Activated CD8-positive, alpha-beta memory T cell treated with anti-CD3 and anti-CD28 coated beads for 36 hours (primary cell): Measurements from ENCODE around the gene ITGB2. TPM values are rescaled to one million over a fixed set of nuclear protein-coding genes. Genes with fewer than 3 reads are reported as not detected.

ENCODE experiments used
- CTCF ChIA-PET: fragments of 350-600 bp; sonication (Branson Sonifier 250); formaldehyde crosslinking; loops from one replicate; lab custom pipeline; 2021; ENCODE audit warnings: antibody characterized with exemption; lab: Charles Lee
- POLR2A ChIA-PET: fragments of 350-600 bp; sonication (Branson Sonifier 250); formaldehyde crosslinking; loops from one replicate; lab custom pipeline; 2021; ENCODE audit warnings: antibody characterized with exemption; lab: Charles Lee
- total RNA-seq, 2 experiments: library from RNA; stranded (reverse); gene quantifications; one replicate each; pipeline ENCODE4 v1.2.3, GENCODE V29; 2021

ITGB2 gene
- total RNA-seq, 2 experiments from 2014 or later, result 197 to 216 TPM

GRCh38 chr21:44898851-44899767, 21.6 kb downstream of the ITGB2 start:
- CTCF ChIA-PET, result interaction anchor here (2.0 kb wide), 1 partner anchor 33 kb away, joined by 10 read pairs; no protein-coding TSS in a partner anchor
- POLR2A ChIA-PET, result interaction anchor here (0.7 kb wide), 1 partner anchor 114 kb away, joined by 3 read pairs; no protein-coding TSS in a partner anchor

- ChIA-PET POLR2A (interaction anchor here (0.6 to 0.7 kb wide), 2 partner anchors 113 to 667 kb away, joined by 3 read pairs; no protein-coding TSS in a partner anchor), CTCF (interaction anchor here (1.0 to 2.0 kb wide), 2 partner anchors 15 to 35 kb away, joined by 4 to 10 read pairs; no protein-coding TSS in a partner anchor)
These were observed 22.6 kb downstream of the ITGB2 start for GRCh38 chr21:44898011-44898488.

GRCh38 chr21:44897326-44898010, 23.2 kb downstream of the ITGB2 start:
- ChIA-PET CTCF (interaction anchor here (0.7 to 2.0 kb wide), 3 partner anchors 16 to 53 kb away, joined by 3 to 10 read pairs (median 4); no protein-coding TSS in a partner anchor), POLR2A (interaction anchor here (0.6 to 0.7 kb wide), 2 partner anchors 8 to 668 kb away, joined by 3 read pairs; no protein-coding TSS in a partner anchor)

GRCh38 chr21:44896561-44897286, 24.0 kb downstream of the ITGB2 start:
- CTCF ChIA-PET, result interaction anchor here (0.7 to 4.9 kb wide), 3 partner anchors 35 to 53 kb away, joined by 3 to 27 read pairs (median 10); no protein-coding TSS in a partner anchor

GRCh38 chr21:44895859-44896258, 24.8 kb downstream of the ITGB2 start:
- ChIA-PET CTCF (interaction anchor here (4.9 kb wide), 1 partner anchor 36 kb away, joined by 27 read pairs; no protein-coding TSS in a partner anchor), POLR2A (interaction anchor here (0.7 to 1.9 kb wide), 2 partner anchors 12 to 36 kb away, joined by 3 to 4 read pairs; no protein-coding TSS in a partner anchor)

More at GRCh38 chr21:44896561-44897286, 24.0 kb downstream of the ITGB2 start:
- POLR2A ChIA-PET, result interaction anchor here (0.6 to 1.9 kb wide), 3 partner anchors 7 to 36 kb away, joined by 3 to 4 read pairs (median 3); no protein-coding TSS in a partner anchor

- POLR2A ChIA-PET, result interaction anchor here (0.7 to 1.9 kb wide), 4 partner anchors 11 to 37 kb away, joined by 3 to 5 read pairs (median 4); no protein-coding TSS in a partner anchor
- CTCF ChIA-PET, result interaction anchor here (0.8 to 4.9 kb wide), 6 partner anchors 12 to 45 kb away, joined by 3 to 27 read pairs (median 8); partner anchors contain the start of gene SLX9
These were observed 25.9 kb downstream of the ITGB2 start for GRCh38 chr21:44894687-44895302.

GRCh38 chr21:44893948-44894656, 26.6 kb downstream of the ITGB2 start:
- CTCF ChIA-PET, result interaction anchor here (0.7 to 4.9 kb wide), 8 partner anchors 11 to 48 kb away, joined by 3 to 27 read pairs (median 6); partner anchors contain the start of gene SLX9
- POLR2A ChIA-PET, result interaction anchor here (0.9 to 1.6 kb wide), 2 partner anchors 19 to 38 kb away, joined by 3 to 5 read pairs; no protein-coding TSS in a partner anchor

- ChIA-PET POLR2A (interaction anchor here (1.6 kb wide), 1 partner anchor 20 kb away, joined by 5 read pairs; no protein-coding TSS in a partner anchor), CTCF (interaction anchor here (0.7 to 4.9 kb wide), 7 partner anchors 10 to 49 kb away, joined by 3 to 27 read pairs (median 8); partner anchors contain the start of gene SLX9)
These were observed 27.5 kb downstream of the ITGB2 start for GRCh38 chr21:44893278-44893556.

- POLR2A ChIA-PET, result interaction anchor here (0.5 to 0.7 kb wide), 5 partner anchors 9 to 868 kb away, joined by 4 to 9 read pairs (median 4); no protein-coding TSS in a partner anchor
- CTCF ChIA-PET, result interaction anchor here (0.6 to 4.9 kb wide), 15 partner anchors 10 to 1129 kb away, joined by 3 to 27 read pairs (median 4); partner anchors contain the start of gene SLX9
These were observed 28.0 kb downstream of the ITGB2 start for GRCh38 chr21:44892536-44893277.

GRCh38 chr21:44892095-44892494, 28.6 kb downstream of the ITGB2 start:
- ChIA-PET CTCF (interaction anchor here (0.6 to 4.9 kb wide), 13 partner anchors 9 to 1128 kb away, joined by 3 to 27 read pairs (median 4); no protein-coding TSS in a partner anchor), POLR2A (interaction anchor here (0.5 to 0.6 kb wide), 2 partner anchors 9 to 12 kb away, joined by 4 to 8 read pairs; no protein-coding TSS in a partner anchor)

- ChIA-PET CTCF (interaction anchor here (0.7 to 4.9 kb wide), 4 partner anchors 9 to 41 kb away, joined by 5 to 27 read pairs (median 15); no protein-coding TSS in a partner anchor), POLR2A (interaction anchor here (0.6 kb wide), 1 partner anchor 11 kb away, joined by 4 read pairs; no protein-coding TSS in a partner anchor)
These were observed 29.1 kb downstream of the ITGB2 start for GRCh38 chr21:44891631-44892031.

GRCh38 chr21:44890961-44891541, 29.6 kb downstream of the ITGB2 start:
- CTCF ChIA-PET, result no interaction called here
- POLR2A ChIA-PET, result no interaction called here

- ChIA-PET CTCF (no interaction called here), POLR2A (no interaction called here)
These were observed 30.3 kb downstream of the ITGB2 start for GRCh38 chr21:44890338-44890931.

- ChIA-PET POLR2A (interaction anchor here (0.6 kb wide), 1 partner anchor 7 kb away, joined by 3 read pairs; no protein-coding TSS in a partner anchor), CTCF (no interaction called here)
These were observed 30.9 kb downstream of the ITGB2 start for GRCh38 chr21:44889625-44890337.
